A172 (cell line): ENCODE data around the gene TLCD3B. TPM values are rescaled to one million over a fixed set of nuclear protein-coding genes. Genes with fewer than 3 reads are reported as not detected.

Experiments used
- DNase-seq: peaks from one replicate; pipeline ENCODE4 v3.0.0-alpha.2; 2015; ENCODE audit warnings: low spot score
- total RNA-seq: library from RNA; depleted of rRNA; stranded (reverse); fragments of >200 nt; shearing (Covaris generic); gene quantifications from 2 replicates; pipeline ENCODE4 v1.2.3, GENCODE V29; 2014; rRNA removed

The TLCD3B gene, protein sequence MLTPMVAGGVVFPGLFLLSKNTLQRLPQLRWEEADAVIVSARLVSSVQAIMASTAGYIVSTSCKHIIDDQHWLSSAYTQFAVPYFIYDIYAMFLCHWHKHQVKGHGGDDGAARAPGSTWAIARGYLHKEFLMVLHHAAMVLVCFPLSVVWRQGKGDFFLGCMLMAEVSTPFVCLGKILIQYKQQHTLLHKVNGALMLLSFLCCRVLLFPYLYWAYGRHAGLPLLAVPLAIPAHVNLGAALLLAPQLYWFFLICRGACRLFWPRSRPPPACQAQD
- total RNA-seq, result 0.38 and 1.1 TPM in 2 replicates

DNA sequence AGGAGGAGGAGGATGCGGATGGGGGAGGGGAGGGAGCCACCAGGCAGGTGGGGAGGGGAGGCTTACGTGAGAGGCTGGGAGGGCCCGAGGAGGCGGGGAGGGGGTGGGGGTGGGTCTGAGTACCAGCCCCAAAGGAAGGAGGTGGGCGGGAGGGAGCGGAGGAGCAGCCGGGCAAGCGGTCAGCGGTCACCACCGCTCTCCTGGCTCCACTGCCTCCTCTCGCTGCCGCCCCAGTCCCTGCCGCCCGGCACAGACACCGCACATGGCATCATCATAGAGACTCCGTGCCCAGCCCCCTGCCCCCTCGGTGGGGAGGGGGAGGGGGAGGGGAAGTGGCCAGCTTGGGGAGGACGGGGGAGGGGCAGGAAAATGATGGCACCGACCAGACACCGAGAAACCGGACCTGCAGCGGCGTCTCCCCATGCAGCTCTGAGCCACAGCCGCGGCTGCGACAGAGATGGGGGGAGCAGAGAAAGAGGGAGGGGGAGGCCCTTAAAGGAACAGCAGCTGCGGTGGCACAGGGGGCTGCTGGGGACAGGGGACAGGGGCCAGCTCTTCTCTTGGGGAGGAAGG lies at the start of gene TLCD3B:
Gene TLCD3B (minus strand): TSS at position 431 of the 573 bp plus-strand sequence. CDS start 744 bp downstream, outside the sequence.
- DNase-seq, result no peak

DNA sequence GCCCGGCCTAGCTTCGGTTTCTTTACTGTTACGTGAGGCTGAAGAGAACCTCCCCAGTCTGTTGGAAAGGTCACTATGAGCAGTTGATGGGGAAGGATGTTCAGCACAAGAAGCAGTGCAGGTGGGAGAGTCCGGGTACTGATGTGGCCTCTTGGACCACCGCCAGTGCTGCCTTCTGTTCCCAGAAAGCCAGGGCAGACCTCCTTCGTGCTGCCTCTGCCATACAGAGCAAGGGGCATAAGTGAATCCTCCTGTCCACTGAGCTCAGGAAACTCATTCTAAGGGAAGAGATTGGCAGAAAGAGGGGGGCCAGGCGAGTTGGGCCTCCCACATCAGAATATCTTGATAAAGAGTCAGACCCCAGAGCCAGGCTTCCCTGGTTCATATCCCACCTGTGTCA lies 48.4 kb upstream of the TLCD3B start:
- DNase-seq, result no peak

- DNase-seq, result no peak
Measured at GRCh38 chr16:30078744-30079143, 47.7 kb upstream of the TLCD3B start.

- DNase-seq, result no peak
Measured at GRCh38 chr16:30077656-30078055, 46.6 kb upstream of the TLCD3B start.

- DNase-seq, result no peak
Measured at GRCh38 chr16:30076276-30076791, 45.3 kb upstream of the TLCD3B start.

GRCh38 chr16:30075503-30076275 lies 44.6 kb upstream of the TLCD3B start, which contains the start of gene PPP4C:
PPP4C (plus strand) TSS chr16:30075994; CDS start chr16:30076378, 384 bp downstream.
- peak; percentile 88 for DNase-seq

- DNase-seq, result no peak
Measured at GRCh38 chr16:30070490-30070889, 39.4 kb upstream of the TLCD3B start.

DNA sequence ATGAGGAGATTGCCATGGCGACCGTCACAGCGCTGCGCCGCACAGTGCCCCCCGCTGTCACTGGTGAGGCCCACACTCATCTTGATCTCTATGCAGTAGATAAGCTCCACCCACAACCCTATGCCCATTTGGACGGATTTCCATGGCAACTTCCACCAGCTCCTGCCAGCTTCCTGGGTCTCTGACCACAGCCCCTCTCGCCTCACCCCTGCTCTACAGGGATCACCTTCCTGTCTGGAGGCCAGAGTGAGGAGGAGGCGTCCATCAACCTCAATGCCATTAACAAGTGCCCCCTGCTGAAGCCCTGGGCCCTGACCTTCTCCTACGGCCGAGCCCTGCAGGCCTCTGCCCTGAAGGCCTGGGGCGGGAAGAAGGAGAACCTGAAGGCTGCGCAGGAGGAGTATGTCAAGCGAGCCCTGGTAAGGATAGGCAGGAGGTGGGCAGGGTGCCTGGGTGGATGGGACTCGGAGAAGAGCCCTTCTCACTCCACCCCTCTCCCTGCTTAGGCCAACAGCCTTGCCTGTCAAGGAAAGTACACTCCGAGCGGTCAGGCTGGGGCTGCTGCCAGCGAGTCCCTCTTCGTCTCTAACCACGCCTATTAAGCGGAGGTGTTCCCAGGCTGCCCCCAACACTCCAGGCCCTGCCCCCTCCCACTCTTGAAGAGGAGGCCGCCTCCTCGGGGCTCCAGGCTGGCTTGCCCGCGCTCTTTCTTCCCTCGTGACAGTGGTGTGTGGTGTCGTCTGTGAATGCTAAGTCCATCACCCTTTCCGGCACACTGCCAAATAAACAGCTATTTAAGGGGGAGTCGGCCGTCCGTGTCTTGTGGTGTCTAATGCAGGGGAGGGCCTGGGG lies 38.8 kb upstream of the TLCD3B start:
- DNase-seq, result no peak

DNA sequence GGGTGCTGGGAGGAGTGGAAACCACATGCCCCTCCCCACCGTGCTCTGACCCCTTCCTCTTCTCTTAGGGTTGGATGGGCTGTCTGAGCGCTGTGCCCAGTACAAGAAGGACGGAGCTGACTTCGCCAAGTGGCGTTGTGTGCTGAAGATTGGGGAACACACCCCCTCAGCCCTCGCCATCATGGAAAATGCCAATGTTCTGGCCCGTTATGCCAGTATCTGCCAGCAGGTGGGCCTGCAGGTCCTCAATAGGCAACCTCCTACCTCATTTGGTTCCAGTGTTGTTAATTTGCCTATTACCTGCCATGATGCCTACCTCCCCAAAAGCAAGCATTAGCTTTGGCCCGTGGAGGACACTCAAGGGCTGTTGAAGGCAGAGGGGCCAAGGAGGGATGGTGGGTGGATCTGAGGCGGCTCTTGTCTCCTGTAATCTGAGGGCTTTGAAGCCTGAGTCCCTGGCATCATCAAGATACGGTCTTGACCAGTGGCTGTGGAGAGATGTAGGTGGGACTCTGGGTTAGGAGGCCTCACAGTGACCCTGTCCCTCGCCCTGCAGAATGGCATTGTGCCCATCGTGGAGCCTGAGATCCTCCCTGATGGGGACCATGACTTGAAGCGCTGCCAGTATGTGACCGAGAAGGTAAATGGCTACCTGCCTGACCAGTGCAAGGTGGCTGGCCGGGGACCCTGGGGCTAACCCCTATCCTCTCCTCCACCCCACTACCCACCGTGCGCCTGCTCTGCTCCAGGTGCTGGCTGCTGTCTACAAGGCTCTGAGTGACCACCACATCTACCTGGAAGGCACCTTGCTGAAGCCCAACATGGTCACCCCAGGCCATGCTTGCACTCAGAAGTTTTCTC lies 37.9 kb upstream of the TLCD3B start:
- no peak for DNase-seq

DNA sequence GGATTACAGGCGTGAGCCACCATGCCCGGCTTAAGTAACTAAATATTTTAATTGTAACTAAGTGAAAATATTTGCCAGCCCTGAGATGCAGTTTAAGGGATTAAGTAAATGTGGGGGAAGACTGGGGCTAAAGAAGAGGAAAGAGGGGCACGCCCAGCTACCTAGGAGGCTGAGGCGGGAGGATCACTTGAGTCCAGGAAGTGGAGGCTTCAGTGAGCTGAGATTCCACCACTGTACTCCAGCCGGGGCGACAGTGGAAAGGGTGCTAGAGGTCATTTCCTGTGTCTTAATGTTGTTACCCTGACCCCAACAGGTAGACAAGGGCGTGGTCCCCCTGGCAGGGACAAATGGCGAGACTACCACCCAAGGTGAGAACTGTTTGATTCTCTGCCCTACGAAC lies 37.3 kb upstream of the TLCD3B start:
- DNase-seq, result no peak

DNA sequence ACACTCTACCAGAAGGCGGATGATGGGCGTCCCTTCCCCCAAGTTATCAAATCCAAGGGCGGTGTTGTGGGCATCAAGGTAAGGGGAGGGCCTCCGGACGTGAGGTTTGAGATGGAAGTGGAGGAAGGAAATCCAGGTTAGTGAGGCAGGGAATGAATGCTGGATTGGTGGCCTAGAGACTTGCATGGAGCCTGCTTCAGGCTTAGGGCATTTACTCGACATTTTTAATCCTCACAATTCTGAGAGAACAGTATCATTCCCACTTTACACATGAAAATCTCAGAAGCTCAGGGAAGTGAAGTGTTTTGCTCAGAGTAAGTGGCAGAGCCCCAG lies 36.5 kb upstream of the TLCD3B start:
- no peak for DNase-seq

DNA sequence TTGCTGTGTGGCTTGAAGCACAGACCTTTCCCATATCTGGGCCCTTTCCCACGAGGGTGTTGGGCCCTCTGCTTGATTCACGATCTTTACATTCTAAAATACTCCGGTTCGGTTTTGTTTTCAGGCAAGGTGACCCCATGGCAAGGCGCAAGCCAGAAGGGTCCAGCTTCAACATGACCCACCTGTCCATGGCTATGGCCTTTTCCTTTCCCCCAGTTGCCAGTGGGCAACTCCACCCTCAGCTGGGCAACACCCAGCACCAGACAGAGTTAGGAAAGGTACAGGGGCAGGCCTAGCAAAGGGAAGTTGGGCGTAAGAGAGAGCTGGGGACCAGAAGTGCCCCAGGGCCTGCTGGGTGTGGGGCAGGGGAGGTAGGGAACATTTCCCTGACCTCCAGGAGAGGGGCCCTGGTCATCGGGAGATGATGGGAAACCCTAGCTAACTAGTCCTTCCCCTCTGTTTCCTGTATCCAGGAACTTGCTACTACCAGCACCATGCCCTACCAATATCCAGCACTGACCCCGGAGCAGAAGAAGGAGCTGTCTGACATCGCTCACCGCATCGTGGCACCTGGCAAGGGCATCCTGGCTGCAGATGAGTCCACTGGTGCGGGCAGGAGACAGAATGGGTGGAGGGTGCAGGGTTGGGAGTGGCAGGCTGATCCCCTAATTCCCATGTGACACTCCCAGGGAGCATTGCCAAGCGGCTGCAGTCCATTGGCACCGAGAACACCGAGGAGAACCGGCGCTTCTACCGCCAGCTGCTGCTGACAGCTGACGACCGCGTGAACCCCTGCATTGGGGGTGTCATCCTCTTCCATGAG lies 35.9 kb upstream of the TLCD3B start:
- no peak for DNase-seq

- DNase-seq, result no peak
Measured at GRCh38 chr16:30065943-30066760, 35.1 kb upstream of the TLCD3B start.

DNA sequence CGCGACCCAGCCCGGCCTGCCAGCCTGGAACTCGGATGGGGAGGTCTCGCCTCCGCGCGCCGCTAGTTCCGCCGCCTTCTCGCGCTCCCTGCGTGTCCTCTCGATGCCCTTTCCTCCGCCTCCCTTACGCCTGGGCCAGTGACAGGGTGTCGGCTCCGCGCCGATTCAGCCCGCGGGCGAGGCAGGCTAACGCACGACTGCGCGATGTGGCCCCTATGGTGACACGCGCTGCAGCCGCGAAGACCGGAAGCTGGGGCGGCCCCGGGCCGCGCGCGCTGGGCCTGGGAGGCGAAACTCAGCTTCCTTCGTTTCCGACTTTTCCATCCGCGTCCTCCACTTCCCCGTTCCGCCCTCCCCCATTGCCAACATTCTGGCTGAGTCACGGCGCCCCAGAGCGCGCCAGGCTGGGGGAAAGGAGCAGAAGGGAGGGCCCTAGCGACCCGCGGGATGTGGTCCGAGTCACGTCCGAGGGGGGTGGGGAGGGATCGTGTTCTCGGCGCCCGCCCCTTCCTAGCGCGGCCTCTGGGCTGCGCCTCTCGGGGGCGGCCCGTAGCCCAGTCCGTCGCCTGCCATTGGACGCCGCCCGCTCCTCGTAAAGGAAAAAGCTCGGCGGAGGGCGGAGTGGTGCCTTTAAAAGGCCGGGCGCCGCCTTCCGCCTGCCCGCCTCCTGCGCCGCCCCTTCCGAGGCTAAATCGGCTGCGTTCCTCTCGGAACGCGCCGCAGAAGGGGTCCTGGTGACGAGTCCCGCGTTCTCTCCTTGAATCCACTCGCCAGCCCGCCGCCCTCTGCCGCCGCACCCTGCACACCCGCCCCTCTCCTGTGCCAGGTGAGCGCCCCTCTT lies 34.3 kb upstream of the TLCD3B start, which contains the start of gene ALDOA:
Gene ALDOA (plus strand): TSS at position 659 of the 841 bp plus-strand sequence. CDS start 1,138 bp downstream, outside the sequence.
- DNase-seq, result peak; percentile 98

- DNase-seq, result no peak
Measured at GRCh38 chr16:30064729-30065101, 33.6 kb upstream of the TLCD3B start.

DNA sequence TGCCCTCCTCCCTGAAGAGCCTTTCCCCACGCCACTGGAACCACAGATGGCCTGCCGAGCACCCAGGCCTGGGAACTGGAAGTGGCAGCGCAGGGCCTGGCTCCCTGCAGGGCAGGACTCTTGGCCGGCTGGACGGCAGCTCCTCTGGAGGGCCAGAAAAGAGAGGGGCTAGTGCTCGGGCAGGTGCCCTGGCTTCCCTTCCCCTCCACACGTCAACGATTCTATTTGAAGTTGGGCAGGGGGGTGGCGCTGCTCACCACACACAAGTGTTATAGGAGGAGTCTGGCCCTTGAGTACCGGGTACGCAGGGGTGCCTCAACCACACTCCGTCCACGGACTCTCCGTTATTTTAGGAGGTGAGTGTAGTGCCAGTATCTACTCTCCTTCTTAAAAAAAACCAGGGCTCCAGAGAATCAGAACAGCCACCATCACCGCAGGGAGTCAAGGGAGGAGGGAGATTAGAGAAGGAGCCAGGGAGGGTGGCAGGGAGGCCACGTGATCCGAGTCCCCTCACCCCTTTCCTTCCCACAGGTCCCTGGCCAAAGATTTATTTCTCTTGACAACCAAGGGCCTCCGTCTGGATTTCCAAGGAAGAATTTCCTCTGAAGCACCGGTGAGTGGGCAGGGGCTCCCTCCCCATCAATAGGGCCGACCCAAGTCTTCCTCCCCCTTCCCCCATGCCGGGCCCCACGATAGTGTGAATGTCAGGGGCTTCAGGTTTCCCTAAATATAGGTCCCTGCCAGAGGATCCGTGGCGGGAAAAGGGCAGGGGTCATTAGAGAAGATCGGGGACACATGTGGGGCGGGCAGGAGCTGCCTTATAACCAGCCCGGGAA lies 33.0 kb upstream of the TLCD3B start:
- peak; percentile 70 for DNase-seq
